ENCODE results near the gene PCMTD2.

Gene PCMTD2

DNA sequence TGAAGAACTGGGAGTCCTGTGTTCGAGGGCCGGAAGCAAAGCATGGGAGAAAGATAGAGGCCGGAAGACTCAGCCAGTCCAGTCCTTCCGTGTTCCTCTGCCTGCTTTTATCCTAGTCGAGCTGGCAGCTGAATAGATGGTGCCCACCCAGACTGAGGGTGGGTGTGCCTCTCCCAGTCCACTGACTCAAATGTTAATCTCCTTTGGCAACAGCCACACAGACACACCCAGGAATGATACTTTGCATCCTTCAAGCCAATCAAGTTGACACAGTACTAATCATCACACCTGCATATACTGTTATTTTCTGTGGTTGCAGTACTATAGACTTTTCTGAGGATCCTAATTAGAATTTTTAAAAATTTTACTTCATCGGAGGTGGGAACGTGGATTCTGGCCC, 21.3 kb downstream of the PCMTD2 start:
- no peak overlapping the region for H3K4me3 ChIP-seq (ENCODE audit: low read depth, low read length)
- no peak for TF ChIP-seq CTCF (IDR thresholded peaks at IDR 0.05; ENCODE audit: low read depth, low read length)

GRCh38 chr20:64277571-64278316, 22.2 kb downstream of the PCMTD2 start:
- no peak for TF ChIP-seq CTCF (IDR thresholded peaks at IDR 0.05; ENCODE audit: low read depth, low read length)
- H3K4me3 ChIP-seq (ENCODE audit: low read depth, low read length) = no peak overlapping the region

- TF ChIP-seq CTCF (IDR thresholded peaks at IDR 0.05; ENCODE audit: low read depth, low read length) = no peak
- H3K4me3 ChIP-seq (ENCODE audit: low read depth, low read length) = no peak overlapping the region
Measured at GRCh38 chr20:64278317-64278681, 22.8 kb downstream of the PCMTD2 start.

DNA sequence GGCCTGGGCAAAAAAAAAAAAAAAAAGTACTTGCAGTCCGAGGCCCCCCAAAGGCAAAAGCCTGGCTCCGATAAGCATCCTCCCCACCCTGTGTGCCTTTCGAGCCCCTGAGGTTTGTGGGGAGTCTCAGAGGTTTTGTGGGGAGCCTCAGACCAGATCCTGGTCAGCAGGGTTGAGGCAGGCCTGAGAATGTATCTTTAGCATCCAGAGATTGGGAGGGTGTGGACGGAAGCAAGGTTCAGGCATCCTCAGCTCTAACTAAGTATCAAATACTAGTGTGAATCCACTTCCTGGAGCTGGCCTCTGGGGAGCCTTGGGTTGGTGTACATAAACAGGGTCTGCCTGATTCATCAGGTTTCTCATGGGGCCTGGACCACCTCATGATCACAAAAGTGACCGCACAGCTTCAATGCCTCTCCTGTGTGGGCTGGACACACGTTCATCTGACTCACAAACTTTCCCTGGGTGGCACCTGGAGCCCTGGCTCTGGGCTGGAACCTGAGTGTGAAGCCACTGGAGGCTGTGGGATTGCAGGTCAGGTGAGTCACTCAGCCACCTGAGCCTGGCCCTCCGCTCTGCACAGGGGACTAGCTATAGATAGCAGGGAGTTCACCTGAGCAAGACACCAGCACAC, 24.4 kb downstream of the PCMTD2 start:
- no peak for TF ChIP-seq CTCF (IDR thresholded peaks at IDR 0.05; ENCODE audit: low read depth, low read length)
- H3K4me3 ChIP-seq (ENCODE audit: low read depth, low read length) = no peak overlapping the region

DNA sequence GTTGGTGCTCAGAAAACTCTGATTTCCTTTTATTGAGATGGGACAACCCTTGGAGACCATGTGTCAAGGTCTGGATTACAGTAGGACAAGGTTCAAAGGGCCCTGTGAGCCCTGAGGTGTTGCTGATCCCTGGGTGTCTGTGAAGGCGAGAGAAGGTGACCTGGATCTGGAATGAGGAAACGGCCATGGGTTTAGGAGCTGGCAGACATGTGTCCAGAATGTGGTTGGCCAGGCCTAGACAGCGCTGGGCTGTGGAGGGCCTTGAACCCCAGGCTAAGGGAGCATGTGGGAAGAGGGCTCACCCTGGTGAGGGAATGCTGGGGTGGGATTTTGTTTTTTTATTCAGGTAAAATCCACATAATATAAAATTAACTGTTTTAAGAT, 24.9 kb downstream of the PCMTD2 start:
- H3K4me3 ChIP-seq (ENCODE audit: low read depth, low read length) = no peak overlapping the region
- TF ChIP-seq CTCF (IDR thresholded peaks at IDR 0.05; ENCODE audit: low read depth, low read length) = no peak

DNA sequence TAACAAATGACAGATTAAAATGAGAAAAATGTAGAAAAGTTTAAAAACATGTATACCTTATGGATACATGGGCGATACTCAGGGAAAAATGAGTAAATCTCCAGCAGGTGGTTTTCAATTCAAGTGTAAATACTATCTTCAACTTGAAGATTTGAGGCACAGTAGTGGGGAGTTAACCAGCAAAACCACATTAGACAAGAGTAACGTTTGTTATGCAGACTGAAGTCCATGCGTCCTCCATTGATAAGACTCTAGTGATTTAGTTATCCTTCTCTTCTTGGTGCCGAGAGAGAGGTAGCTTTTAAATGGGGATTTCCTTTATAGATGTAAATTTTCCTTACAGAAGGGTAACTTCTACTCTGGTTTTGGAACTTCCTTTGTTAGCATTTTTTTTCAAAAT, 28.1 kb downstream of the PCMTD2 start:
- no peak overlapping the region for H3K4me3 ChIP-seq (ENCODE audit: low read depth, low read length)
- no peak for TF ChIP-seq CTCF (IDR thresholded peaks at IDR 0.05; ENCODE audit: low read depth, low read length)
